Stimulated activated CD4-positive, alpha-beta T cell treated with anti-CD3 and anti-CD28 coated beads, Interleukin-2, amount 100 ng/mL, for 4 hours (primary cell): ENCODE data around the gene ITPR1.
"Not testable (repeated sequence)": the region's sequence is repeated elsewhere in the genome, so short reads cannot be mapped to it uniquely, and the experiment has no call there.

Source experiments
- DNase-seq: peaks from one replicate; pipeline ENCODE4 v3.0.0-alpha.2; 2020; ENCODE audit warnings: low read depth

The ITPR1 gene

DNA sequence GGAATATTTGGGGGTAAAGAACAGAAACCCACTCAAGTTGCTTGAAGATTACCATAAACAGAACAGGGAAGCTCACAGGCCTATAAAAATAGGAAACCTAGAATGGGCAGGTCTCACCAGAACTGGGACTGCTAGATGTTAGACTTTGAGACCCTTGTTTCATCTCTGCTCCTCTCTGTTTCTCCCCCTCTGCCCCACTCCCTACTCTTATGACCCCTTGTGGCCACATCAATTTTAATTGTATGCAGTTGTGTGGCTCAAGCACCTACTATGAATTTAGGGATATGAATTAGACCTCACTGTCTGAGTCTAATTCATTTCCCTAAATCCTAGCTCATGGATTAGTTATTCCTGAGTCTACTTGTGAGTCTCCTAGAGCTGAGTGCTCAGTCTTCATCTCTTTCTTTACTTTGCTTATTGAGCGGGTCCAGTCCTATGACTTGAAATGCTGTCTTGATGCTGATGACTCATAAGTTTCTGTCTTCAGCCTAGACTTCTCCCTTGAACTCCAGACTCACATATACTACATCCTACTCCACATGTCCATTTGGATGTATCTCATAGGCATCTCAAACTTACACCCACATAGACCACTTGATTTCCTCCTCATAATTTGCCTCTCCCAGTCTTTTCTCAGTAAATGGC lies 78.7 kb downstream of the ITPR1 start:
- DNase-seq: no peak

GRCh38 chr3:4573153-4573552 lies 80.0 kb downstream of the ITPR1 start:
- DNase-seq: no peak

GRCh38 chr3:4574426-4574965 lies 81.3 kb downstream of the ITPR1 start:
- no peak for DNase-seq

DNA sequence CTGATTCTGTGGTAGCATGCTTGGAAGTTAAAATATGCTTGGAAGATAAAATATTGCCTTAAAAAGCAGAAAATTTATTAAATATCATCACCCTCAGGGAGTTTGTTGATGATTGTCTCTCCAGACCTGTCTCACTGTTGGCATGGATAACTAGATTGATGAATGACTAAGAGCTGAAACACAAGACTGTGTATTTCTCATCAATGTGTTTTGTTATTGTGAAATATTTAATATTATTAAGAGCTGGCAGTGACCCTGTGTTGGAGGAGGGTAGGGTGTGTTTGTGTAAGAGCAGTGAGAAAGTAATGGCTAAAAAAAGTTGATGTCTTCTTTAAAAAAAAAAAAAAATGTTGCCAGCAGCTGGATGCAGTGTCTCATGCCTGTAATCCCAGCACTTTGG lies 82.2 kb downstream of the ITPR1 start:
- DNase-seq: no peak

DNA sequence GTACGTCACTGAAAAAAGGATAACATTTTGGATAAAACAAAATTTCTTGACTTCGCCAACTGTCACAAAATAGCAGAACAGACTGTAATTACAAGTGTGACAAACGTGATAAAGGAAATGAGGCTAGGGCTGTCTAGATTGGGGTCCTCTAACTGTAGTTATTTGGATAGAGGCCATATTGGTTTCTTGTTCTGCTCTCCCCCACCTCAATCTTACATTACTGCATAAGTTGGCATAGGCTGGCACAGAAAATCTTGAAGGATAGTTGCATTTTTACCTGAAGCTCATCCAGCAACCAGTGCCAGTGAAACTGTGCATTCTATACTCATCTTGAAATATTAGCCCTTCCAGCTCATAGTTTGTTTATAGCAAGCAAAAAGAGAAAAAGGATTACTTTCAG lies 84.6 kb downstream of the ITPR1 start:
- DNase-seq: no peak

DNA sequence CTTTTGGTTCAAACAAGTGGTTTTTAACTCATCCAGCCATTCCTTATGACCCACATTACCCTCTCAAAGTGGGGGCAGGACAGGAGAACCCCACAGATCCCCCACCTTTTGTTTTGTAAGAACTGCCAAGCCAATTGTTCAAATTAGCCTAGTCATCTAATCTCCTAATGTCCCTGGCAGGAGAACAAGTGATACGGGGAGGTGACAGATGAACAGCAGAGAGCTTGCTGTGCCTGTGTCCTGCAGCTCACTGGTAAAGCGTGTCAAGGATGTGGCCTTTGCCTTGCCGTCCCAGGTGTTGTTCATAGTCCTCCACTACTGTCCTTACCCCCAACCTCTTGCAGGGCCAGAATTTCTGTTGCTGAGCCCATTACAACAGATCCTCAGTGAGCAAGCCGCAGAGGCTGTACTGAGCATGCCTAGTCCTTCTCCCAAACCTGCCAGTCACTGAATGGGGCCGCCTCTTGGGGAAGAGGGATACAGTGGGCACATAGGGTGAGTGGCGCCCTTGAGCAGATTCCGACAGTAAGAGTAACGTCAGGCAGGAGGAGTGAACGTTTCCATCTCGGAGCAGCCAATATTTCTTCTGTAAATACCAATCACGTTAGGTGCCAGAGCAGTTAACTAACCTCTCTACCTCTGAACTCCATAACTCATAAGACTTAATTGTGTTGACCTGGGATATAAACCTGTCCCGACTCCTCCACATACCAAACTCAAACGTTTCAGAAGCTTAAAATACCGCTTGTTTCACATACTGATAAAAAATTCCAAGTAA lies 87.4 kb downstream of the ITPR1 start:
- no peak for DNase-seq

DNA sequence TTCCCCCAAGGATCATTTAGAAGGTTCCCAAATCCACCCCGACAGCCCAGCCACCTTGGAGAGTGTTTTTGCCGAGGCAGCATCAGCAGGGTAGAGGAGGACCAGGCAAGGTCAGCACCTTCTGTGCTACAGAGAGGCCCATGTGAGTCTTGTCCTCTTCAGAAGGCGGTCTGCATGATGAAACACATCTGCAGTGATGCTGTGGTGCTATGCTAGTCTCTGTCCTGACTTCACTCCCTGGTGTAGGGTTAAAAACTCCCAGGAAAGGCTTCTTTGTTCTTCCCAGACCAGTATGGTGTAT lies 87.9 kb downstream of the ITPR1 start:
- no peak for DNase-seq

- no peak for DNase-seq
These were observed 88.3 kb downstream of the ITPR1 start for GRCh38 chr3:4581498-4581897.

DNA sequence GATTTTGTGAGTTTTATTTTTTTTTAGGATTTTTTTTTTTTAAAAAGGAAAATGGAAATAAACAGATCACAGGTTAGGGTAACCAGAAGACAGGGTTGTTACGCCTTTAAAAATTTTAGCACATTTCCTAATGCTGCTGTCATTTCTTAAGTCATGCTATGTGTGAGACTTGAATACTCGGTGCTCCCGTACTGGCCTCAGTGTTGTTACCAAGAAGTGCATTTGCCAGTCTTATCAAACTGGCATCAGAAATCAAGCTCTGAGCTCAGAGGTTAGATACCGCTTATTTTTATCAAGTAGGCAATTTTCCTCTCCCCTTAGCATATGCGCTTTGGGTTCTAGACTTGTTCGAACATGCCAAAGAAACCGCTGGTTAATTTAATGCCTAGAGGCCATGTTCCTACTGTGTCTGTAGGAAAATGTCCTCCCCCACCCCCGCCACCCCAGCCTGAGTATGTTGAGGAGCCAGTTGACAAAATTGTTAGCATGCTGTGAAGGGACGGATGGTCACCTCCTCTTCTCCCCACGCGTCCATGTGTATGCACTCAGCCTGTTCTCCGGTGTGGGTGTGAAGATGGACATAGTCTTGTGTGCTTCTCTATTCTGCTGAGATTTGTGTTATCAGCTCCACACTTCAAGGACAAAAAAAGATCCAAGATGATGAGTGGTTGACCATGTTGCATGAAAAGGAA lies 88.9 kb downstream of the ITPR1 start:
- DNase-seq: no peak

GRCh38 chr3:4582624-4583023 lies 89.5 kb downstream of the ITPR1 start:
- no peak for DNase-seq

GRCh38 chr3:4583416-4583815 lies 90.3 kb downstream of the ITPR1 start:
- DNase-seq: no peak

GRCh38 chr3:4584456-4585249 lies 91.5 kb downstream of the ITPR1 start:
- peak; percentile 6 for DNase-seq

- no peak for DNase-seq
These were observed 93.2 kb downstream of the ITPR1 start for GRCh38 chr3:4586381-4586780.

GRCh38 chr3:4587061-4587837 lies 94.1 kb downstream of the ITPR1 start:
- no peak for DNase-seq

GRCh38 chr3:4587838-4588105 lies 94.6 kb downstream of the ITPR1 start:
- no peak for DNase-seq

DNA sequence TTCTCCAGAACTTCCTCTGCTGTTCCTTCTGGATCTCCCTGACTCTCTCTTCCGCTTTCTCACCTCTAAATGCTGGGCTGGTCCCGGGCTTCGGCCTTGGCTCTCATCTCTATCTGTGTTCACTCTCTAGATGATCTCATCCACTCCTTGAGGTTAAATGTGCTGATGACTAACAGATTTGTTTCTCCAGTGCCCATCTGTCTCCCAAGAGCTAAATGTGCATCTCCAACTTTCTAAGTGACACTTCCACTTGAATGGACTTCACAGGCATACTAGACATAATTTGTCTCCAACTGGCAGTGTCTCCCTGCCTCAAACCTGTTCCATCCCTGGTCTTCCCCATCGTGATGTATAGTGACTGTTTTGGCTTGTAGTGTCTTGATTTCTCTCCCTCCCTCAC lies 95.3 kb downstream of the ITPR1 start:
- DNase-seq: no peak

DNA sequence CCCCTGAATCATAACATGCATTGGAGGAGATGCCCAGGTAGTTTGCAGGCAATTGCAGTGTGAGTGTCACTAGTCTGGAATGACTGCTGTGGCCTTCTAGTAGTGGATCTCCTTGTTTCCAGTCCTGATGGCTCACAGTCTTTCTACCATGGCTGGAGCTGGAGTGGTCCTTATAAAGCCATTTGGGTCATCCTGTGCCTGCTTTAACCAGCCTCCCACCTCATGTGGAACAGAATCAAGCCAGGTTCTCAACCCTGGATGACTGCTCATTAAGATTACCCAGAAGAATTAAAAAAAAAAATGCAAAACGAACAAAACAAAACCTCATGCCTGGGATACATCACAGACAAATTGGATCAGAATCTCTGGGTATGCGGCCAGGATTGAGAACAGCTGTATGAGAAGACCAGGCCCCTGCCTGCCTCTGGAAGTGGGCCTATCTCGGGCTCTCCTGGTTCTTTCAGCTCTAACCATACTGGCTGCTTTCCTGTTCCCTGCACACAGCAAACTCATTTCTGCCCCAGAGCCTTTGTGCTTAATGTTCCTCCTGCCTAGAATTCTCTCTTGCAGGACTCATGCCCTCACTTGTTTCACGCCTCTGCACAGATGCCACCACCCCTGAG lies 96.4 kb downstream of the ITPR1 start:
- no peak for DNase-seq

- DNase-seq: not testable (repeated sequence)
These were observed 97.7 kb downstream of the ITPR1 start for GRCh38 chr3:4590849-4591248.

- no peak for DNase-seq
These were observed 98.5 kb downstream of the ITPR1 start for GRCh38 chr3:4591669-4592068.

GRCh38 chr3:4593014-4593413 lies 99.9 kb downstream of the ITPR1 start:
- DNase-seq: no peak

- no peak for DNase-seq
These were observed 102.6 kb downstream of the ITPR1 start for GRCh38 chr3:4595710-4596113.
